GM19025 (cell line): ENCODE results near the gene IL1RAP.

Experiments used
- ATAC-seq: cut with Tn5 transposase; IDR thresholded peaks from one replicate; pipeline ENCODE4 v1.9.1; 2021; ENCODE audit warnings: mild to moderate bottlenecking, low read depth, moderate library complexity; ENCODE audit not compliant: unreplicated experiment

The IL1RAP gene

DNA sequence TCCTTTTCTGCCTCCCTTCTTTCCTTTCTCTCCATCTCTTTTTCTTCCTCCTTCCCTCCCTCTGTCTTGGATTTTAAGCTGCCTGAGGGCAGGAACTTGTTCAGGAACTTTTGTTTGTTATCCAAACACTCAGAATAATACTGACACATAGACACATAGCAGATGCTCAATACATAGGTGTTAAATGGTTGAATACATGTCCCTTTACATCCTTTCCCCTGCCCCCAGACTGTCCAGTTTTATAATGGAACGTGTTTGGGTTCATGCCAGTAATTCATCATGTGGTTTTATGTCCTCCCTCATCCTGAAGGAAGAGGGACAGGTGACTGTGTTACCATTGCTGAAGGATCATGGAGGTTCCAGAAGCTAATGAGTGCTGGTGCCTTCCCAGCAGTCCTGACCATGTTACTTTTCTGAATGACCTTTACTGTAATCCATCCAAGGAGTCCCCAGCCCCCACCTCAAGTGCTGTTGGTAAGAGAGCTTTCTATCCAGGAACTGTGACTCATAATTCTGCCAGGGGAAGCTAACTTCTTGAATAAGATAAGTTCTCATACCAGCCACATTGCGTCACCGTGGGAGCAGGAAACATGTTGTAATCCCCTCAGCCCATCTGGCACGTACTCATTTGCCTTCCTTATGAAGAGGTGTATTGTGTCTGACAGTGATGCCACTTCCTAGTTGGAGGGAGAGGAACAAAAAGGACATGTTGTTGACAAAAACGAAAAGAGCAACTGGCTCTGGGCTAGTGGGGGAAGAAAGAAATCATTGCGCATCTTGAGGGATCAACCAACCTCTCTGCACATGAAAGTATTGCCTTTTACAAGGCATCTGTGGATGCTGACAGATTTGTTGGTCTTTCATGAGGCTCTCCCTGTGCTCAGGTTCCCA lies 52.4 kb downstream of the IL1RAP start:
- ATAC-seq, result no peak

GRCh38 chr3:190568036-190568435 lies 54.2 kb downstream of the IL1RAP start:
- ATAC-seq, result no peak

GRCh38 chr3:190574473-190574872 lies 60.6 kb downstream of the IL1RAP start:
- ATAC-seq, result no peak

GRCh38 chr3:190575437-190576185 lies 61.7 kb downstream of the IL1RAP start:
- ATAC-seq, result no peak

DNA sequence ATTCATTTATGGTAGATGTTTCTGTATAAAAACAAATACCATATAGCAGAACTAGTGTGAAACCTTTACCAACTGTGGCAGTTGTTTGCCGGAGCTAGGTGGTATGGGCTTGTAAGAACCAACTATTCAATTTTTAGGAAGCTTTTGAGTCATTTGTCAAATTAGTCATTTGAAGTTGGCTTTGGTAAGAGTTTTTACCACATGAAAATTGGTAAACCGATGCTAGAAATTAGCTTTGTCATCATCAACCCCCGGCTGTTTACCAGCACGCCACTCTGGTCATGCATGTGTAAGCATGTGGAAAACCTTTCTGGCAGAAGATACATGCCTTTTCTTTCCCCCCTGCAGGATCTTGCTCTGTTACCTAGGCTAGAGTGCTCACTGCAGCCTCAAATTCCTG lies 63.3 kb downstream of the IL1RAP start:
- ATAC-seq, result no peak

DNA sequence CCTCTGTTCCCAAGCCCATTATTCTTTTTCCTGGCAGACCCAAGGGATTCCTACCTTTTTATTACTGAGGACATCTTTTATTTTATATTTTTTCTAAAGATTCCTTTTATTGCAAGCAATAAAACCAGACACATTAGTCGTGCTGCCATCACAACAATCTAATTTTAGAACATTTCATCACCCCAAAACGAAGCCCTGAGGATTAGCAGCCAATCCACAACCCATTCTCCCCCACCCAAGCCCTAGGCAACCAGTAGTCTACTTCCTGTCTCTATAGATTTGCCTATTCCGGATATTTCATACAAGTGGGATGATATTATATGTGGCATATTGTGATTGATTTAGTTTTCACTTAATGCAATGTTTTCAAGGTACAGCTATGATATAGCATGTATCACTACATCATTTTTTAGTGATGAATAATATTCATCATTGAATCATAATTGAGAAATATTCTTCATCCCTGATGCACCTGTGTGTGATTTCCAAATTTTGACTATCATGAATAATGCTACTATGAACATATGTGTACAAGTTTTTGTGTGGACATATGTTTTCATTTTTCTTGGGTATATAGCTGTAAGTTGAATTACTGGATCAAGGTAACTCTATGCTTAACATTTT lies 65.7 kb downstream of the IL1RAP start:
- ATAC-seq, result no peak

DNA sequence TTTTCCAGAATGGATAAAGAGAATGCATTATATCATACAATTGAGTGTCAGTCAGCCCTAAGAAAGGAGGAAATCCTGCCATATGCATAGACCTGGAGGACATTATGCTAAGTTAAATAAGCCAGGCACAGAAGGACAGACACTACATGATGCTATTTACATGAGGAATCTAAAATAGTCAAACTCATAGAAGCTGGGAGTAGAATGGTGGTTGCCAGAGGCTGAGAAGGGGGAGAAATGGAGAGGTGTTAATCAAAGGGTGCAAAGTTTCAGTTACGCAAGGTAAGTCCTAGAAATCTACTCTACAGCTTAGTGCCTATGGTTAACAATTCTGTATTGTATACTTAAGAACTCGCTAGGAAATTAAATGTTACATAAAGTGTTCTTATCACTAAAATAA lies 66.5 kb downstream of the IL1RAP start:
- ATAC-seq, result no peak

GRCh38 chr3:190581041-190581541 lies 67.2 kb downstream of the IL1RAP start:
- ATAC-seq, result no peak

- no peak for ATAC-seq
Observed at GRCh38 chr3:190582667-190583066, 68.8 kb downstream of the IL1RAP start.

DNA sequence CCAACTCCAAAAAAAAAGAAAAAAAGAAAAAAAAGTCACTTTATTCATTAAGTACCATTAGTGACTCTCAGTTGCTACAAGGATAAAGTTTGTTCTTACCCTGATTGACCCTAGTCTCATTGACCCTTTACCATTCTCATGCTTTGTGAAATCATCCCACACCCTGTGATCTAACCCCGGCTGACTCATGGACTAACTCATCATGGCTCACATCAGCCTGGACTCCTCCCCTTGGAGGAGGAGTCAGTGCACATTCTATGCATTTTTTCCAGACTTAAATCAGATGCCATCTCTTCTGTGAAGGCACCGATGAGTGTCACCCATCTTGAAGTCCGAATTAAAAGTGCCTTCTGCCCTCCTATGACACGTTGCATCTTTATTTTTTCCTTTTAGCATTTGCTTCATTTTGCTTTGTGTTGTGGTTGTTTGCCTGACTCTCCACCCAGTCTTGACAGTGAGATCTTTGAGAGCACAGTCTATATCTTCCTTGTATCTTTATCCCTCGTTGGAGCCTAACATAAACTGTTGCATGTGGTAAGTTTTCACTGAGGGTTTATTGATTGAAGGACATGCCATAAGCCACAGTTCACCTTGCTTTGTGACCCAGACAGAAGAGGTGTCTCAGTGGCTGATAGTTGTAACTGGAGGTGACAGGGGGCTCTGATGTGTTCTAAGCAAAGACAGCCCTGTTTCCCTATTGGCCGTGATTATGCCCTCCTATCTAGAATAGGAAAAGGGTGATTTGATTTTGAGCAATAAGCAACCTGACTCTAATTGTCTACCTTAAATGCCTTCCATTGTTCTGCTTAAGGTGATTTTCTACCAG lies 72.1 kb downstream of the IL1RAP start:
- ATAC-seq, result no peak

DNA sequence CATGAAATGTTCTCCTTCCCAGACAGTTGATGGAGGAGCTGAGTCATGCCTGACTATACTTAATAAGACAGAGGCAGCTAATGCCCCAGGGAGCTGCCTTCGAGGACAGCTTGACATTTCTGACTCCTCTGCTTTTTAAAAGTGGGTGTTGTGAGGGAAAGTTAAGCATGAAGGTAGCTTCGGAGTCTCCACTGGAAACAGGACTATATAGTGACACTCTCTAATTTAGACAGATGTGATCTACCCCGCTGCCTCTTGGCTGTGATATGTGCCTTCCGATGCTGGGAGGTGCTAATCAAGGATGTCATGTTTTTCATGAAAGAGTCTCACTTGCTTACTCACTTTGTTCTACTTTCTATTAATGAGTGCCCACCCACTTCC lies 72.7 kb downstream of the IL1RAP start:
- peak; percentile 84 for ATAC-seq

GRCh38 chr3:190588570-190588969 lies 74.7 kb downstream of the IL1RAP start:
- ATAC-seq, result no peak

DNA sequence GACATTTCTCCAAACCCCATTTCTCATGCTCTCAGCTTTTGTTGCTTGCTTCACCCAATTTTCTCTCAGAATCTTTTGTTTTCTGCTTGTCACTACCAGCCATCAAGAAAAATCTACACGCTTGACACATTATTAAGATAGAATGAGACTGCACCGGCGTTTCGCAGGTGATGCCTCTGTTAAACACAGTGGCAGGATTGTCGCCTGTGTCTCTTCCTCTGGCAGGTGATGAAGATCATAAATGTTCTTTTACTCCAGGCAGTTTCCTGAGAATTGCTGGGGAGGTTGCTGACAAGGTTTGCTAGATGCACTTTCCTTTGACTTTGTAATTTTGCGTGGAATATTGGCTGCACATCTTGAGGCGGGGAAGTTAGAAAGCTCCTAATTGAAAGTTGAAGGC lies 75.4 kb downstream of the IL1RAP start:
- no peak for ATAC-seq

GRCh38 chr3:190591080-190591479 lies 77.2 kb downstream of the IL1RAP start:
- no peak for ATAC-seq

- no peak for ATAC-seq
Observed at GRCh38 chr3:190593075-190593474, 79.2 kb downstream of the IL1RAP start.

GRCh38 chr3:190594171-190594570 lies 80.3 kb downstream of the IL1RAP start:
- ATAC-seq, result no peak

- ATAC-seq, result no peak
Observed at GRCh38 chr3:190595179-190595795, 81.4 kb downstream of the IL1RAP start.

GRCh38 chr3:190595807-190596206 lies 81.9 kb downstream of the IL1RAP start:
- no peak for ATAC-seq

DNA sequence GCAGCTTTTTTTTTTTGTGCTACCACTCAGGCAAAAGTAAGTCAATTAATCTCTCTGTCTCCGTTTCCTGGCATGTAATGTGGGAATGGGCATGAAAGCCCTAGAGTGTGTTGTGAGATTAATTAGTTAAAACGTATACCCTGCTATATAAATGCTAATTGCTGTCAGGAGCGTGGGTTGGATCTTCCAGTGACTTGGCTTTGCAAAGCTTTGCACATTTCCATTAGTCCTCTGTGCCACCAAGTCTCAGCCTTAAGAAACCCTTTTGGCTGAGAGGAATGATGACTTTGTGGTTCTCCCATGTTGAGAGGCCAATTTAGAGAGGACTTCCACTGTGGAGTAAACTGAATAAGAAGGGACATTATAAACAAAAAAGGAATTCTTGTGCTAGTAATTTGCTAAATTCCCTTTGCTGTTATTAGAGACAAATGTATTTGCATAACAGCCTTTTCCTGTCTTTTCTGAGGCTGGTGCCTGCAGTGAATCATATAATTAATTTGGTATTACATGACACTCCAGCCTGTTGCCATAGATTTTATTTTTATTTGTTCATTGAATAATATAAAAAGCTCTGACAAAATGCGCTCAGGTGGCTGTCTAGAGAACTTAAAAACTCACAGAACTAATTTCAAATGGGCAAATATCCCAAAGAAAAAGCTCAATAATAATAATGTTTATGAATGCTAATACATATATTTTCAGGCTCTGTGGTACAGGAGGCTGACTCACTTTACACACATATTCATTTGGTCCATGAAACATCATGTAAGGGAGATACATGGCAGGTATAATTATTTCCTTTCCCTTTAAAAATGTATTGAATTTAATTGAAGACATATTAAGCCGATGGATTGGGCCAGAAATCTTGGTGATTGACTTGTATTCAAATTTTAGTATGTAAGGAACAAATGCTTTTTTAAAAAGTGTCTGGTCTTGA lies 82.7 kb downstream of the IL1RAP start:
- ATAC-seq, result no peak
